Measurements from ENCODE around the gene RALGAPA2. TPM values are rescaled to one million over a fixed set of nuclear protein-coding genes. Genes with fewer than 3 reads are reported as not detected.

The RALGAPA2 gene
- total RNA-seq, 1 donor from 2014 or later = 15.2 TPM

- no peak for DNase-seq (ENCODE audit: extremely low spot score, unreplicated experiment)
- no peak for TF ChIP-seq CTCF (IDR thresholded peaks at IDR 0.05)
- Mint-ChIP-seq H3K4me3 (ENCODE audit: unreplicated experiment) (no peak overlapping the region), H3K36me3 (ENCODE audit: unreplicated experiment) (peaks cover under 1% of the 10 kb centered on the region), H3K27ac (ENCODE audit: unreplicated experiment) (no peak overlapping the region), H3K27me3 (ENCODE audit: unreplicated experiment) (no peaks in the 10 kb centered on the region), H3K4me1 (ENCODE audit: unreplicated experiment) (no peaks in the 10 kb centered on the region), H3K9me3 (ENCODE audit: unreplicated experiment) (no peaks in the 10 kb centered on the region)
Measured at GRCh38 chr20:20425823-20426654, 286.4 kb downstream of the RALGAPA2 start.

GRCh38 chr20:20423117-20423516 is 289.3 kb downstream of the RALGAPA2 start:
- Mint-ChIP-seq H3K27ac (ENCODE audit: unreplicated experiment) (no peak overlapping the region), H3K4me3 (ENCODE audit: unreplicated experiment) (no peak overlapping the region), H3K36me3 (ENCODE audit: unreplicated experiment) (peaks cover 4% of the 10 kb centered on the region), H3K27me3 (ENCODE audit: unreplicated experiment) (no peaks in the 10 kb centered on the region), H3K4me1 (ENCODE audit: unreplicated experiment) (no peaks in the 10 kb centered on the region), H3K9me3 (ENCODE audit: unreplicated experiment) (no peaks in the 10 kb centered on the region)
- DNase-seq (ENCODE audit: extremely low spot score, unreplicated experiment) = no peak
- no peak for TF ChIP-seq CTCF (IDR thresholded peaks at IDR 0.05)

- Mint-ChIP-seq H3K27ac (ENCODE audit: unreplicated experiment) (no peak overlapping the region), H3K4me3 (ENCODE audit: unreplicated experiment) (no peak overlapping the region), H3K9me3 (ENCODE audit: unreplicated experiment) (no peaks in the 10 kb centered on the region), H3K27me3 (ENCODE audit: unreplicated experiment) (no peaks in the 10 kb centered on the region), H3K4me1 (ENCODE audit: unreplicated experiment) (no peaks in the 10 kb centered on the region), H3K36me3 (ENCODE audit: unreplicated experiment) (peaks cover 4% of the 10 kb centered on the region)
- no peak for DNase-seq (ENCODE audit: extremely low spot score, unreplicated experiment)
- no peak for TF ChIP-seq CTCF (IDR thresholded peaks at IDR 0.05)
Measured at GRCh38 chr20:20417876-20418676, 294.4 kb downstream of the RALGAPA2 start.

GRCh38 chr20:20415321-20415720 is 297.1 kb downstream of the RALGAPA2 start:
- Mint-ChIP-seq H3K27ac (ENCODE audit: unreplicated experiment) (no peak overlapping the region), H3K36me3 (ENCODE audit: unreplicated experiment) (peaks cover 8% of the 10 kb centered on the region), H3K4me3 (ENCODE audit: unreplicated experiment) (no peak overlapping the region), H3K9me3 (ENCODE audit: unreplicated experiment) (no peaks in the 10 kb centered on the region), H3K27me3 (ENCODE audit: unreplicated experiment) (no peaks in the 10 kb centered on the region), H3K4me1 (ENCODE audit: unreplicated experiment) (no peaks in the 10 kb centered on the region)
- TF ChIP-seq CTCF (IDR thresholded peaks at IDR 0.05) = no peak
- no peak for DNase-seq (ENCODE audit: extremely low spot score, unreplicated experiment)

GRCh38 chr20:20414640-20415220 is 297.7 kb downstream of the RALGAPA2 start:
- no peak for TF ChIP-seq CTCF (IDR thresholded peaks at IDR 0.05)
- Mint-ChIP-seq H3K36me3 (ENCODE audit: unreplicated experiment) (peaks cover 8% of the 10 kb centered on the region), H3K9me3 (ENCODE audit: unreplicated experiment) (no peaks in the 10 kb centered on the region), H3K4me1 (ENCODE audit: unreplicated experiment) (no peaks in the 10 kb centered on the region), H3K27me3 (ENCODE audit: unreplicated experiment) (no peaks in the 10 kb centered on the region), H3K4me3 (ENCODE audit: unreplicated experiment) (no peak overlapping the region), H3K27ac (ENCODE audit: unreplicated experiment) (no peak overlapping the region)
- DNase-seq (ENCODE audit: extremely low spot score, unreplicated experiment) = no peak

Measured in osteocyte (in vitro differentiated cells).